Keratinocyte (primary cell): Measurements from ENCODE around the gene UBXN7.
"Not testable (repeated sequence)": the region's sequence is repeated elsewhere in the genome, so short reads cannot be mapped to it uniquely, and the experiment has no call there.

Source experiments
- EZH2 ChIP-seq: IDR thresholded peaks from one replicate; pipeline ENCODE4 v1.6.1; 2012; ENCODE audit warnings: inconsistent platforms, mild to moderate bottlenecking, low read length, moderate library complexity
- TF ChIP-seq, protein P1 (sequence below), 3 experiments: IDR thresholded peaks in 1 of 3; conservative IDR thresholded peaks in 1 of 3; optimal IDR thresholded peaks in 1 of 3; 2 replicates in 2 of 3; 3 replicates in 1 of 3; pipeline versions ENCODE3 to v1.5.1; 2011; ENCODE audit warnings: low read length in 3 of 3, mild to moderate bottlenecking in 3 of 3, moderate library complexity in 2 of 3, control low read depth in 1 of 3, inconsistent platforms in 1 of 3; ENCODE audit not compliant: insufficient read depth in 2 of 3; ENCODE audit errors: extremely low read depth in 1 of 3

DNA sequence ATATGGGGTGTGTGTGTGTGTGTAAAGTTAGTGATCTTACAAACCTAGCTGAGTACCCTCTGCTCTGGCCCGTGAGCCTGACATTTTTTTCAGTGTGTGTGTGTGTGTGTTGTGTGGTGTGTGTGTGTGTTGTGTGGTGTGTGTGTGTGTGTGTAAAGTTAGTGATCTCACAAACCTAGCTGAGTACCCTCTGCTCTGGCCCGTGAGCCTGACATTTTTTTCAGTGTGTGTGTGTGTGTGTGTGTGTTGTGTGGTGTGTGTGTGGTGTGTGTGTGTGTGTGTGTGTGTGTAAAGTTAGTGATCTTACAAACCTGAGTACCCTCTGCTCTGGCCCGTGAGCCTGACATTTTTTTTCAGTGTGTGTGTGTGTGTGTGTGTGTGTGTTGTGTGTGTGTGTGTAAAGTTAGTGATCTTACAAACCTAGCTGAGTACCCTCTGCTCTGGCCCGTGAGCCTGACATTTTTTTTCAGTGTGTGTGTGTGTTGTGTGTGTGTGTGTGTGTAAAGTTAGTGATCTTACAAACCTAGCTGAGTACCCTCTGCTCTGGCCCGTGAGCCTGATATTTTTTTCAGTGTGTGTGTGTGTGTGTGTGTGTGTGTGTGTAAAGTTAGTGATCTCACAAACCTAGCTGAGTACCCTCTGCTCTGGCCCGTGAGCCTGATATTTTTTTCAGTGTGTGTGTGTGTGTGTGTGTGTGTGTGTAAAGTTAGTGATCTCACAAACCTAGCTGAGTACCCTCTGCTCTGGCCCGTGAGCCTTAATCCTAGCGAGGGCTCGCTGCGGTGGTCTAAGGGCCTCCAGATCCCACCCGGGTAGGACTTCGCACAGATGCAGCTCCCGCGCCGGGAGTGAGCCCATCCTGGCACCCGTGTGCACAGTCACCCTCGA lies 115.2 kb downstream of the UBXN7 start:
- TF ChIP-seq, protein P1, sequence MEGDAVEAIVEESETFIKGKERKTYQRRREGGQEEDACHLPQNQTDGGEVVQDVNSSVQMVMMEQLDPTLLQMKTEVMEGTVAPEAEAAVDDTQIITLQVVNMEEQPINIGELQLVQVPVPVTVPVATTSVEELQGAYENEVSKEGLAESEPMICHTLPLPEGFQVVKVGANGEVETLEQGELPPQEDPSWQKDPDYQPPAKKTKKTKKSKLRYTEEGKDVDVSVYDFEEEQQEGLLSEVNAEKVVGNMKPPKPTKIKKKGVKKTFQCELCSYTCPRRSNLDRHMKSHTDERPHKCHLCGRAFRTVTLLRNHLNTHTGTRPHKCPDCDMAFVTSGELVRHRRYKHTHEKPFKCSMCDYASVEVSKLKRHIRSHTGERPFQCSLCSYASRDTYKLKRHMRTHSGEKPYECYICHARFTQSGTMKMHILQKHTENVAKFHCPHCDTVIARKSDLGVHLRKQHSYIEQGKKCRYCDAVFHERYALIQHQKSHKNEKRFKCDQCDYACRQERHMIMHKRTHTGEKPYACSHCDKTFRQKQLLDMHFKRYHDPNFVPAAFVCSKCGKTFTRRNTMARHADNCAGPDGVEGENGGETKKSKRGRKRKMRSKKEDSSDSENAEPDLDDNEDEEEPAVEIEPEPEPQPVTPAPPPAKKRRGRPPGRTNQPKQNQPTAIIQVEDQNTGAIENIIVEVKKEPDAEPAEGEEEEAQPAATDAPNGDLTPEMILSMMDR (optimal IDR thresholded peaks at IDR 0.05 in 1 of 3, IDR thresholded peaks at IDR 0.05 in 1 of 3, conservative IDR thresholded peaks at IDR 0.05 in 1 of 3; ENCODE audit: extremely low read depth in 1 of 3, insufficient read depth in 2 of 3, low read length in 3 of 3), result not testable (repeated sequence)
- TF ChIP-seq EZH2, result not testable (repeated sequence)
